ENCODE data around the gene NAA30.

NAA30 gene

GRCh38 chr14:57401501-57401900, 11.1 kb downstream of the NAA30 start:
- Histone ChIP-seq H2AFZ (ENCODE audit: low read depth, low read length, severe bottlenecking) (no peak overlapping the region), H3K9me2 (replicated peaks; ENCODE audit: insufficient read depth, low read length) (no peaks in the 10 kb centered on the region), H3K27ac (ENCODE audit: low read depth, low read length) (no peak overlapping the region), H3K36me3 (ENCODE audit: low read length) (peaks cover 18% of the 10 kb centered on the region), H3F3A (ENCODE audit: insufficient read depth) (no peaks in the 10 kb centered on the region), H3K27me3 (ENCODE audit: low read length) (no peaks in the 10 kb centered on the region), H3K4me2 (ENCODE audit: low read depth, low read length, poor library complexity, severe bottlenecking) (no peak overlapping the region), H4K20me1 (ENCODE audit: low read depth, low read length) (no peaks in the 10 kb centered on the region), H3K9ac (ENCODE audit: low read length) (no peak overlapping the region), H3K4me3 (ENCODE audit: insufficient read depth, low read length, poor library complexity, severe bottlenecking) (no peak overlapping the region), H3K9me3 (ENCODE audit: insufficient read depth, low read length) (no peaks in the 10 kb centered on the region), H3K79me2 (ENCODE audit: insufficient read depth, low read length) (no peaks in the 10 kb centered on the region; the same call in 1 of the 2 replicates)
- no peak for TF ChIP-seq CTCF (IDR thresholded peaks at IDR 0.05; ENCODE audit: insufficient read depth, low read length, poor library complexity, severe bottlenecking)
- no peak for TF ChIP-seq EZH2phosphoT487 (conservative IDR thresholded peaks at IDR 0.05; ENCODE audit: low read length)

- H2AFZ ChIP-seq (ENCODE audit: low read depth, low read length, severe bottlenecking) = no peak overlapping the region
These were observed 11.9 kb downstream of the NAA30 start for GRCh38 chr14:57402173-57402852.

DNA sequence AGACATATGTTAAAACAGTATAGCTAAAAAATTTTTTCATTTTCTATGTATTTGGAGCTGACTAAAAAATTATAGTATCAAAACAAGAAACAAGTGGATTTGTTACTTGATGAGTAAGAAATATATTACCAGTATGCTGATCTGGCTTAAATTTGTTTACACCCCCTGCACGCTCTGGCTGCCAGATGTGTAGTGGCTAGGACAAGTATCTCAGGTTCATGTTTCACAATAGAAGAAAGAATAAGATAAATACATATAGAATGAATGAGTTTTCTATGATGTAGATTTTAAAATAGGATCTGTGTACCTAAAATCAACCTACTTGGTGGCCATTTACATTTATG, 13.1 kb downstream of the NAA30 start:
- Histone ChIP-seq H3K36me3 (ENCODE audit: low read length) (peaks cover 15% of the 10 kb centered on the region), H3K27ac (ENCODE audit: low read depth, low read length) (no peak overlapping the region), H4K20me1 (ENCODE audit: low read depth, low read length) (no peaks in the 10 kb centered on the region), H3K9me2 (replicated peaks; ENCODE audit: insufficient read depth, low read length) (no peaks in the 10 kb centered on the region), H3K79me2 (ENCODE audit: insufficient read depth, low read length) (no peaks in the 10 kb centered on the region; the same call in 1 of the 2 replicates), H2AFZ (ENCODE audit: low read depth, low read length, severe bottlenecking) (no peak overlapping the region), H3K27me3 (ENCODE audit: low read length) (no peaks in the 10 kb centered on the region), H3K4me2 (ENCODE audit: low read depth, low read length, poor library complexity, severe bottlenecking) (no peak overlapping the region), H3K9me3 (ENCODE audit: insufficient read depth, low read length) (no peaks in the 10 kb centered on the region), H3K9ac (ENCODE audit: low read length) (no peak overlapping the region), H3K4me3 (ENCODE audit: insufficient read depth, low read length, poor library complexity, severe bottlenecking) (no peak overlapping the region), H3F3A (ENCODE audit: insufficient read depth) (no peaks in the 10 kb centered on the region)
- TF ChIP-seq EZH2phosphoT487 (conservative IDR thresholded peaks at IDR 0.05; ENCODE audit: low read length) = no peak
- no peak for TF ChIP-seq CTCF (IDR thresholded peaks at IDR 0.05; ENCODE audit: insufficient read depth, low read length, poor library complexity, severe bottlenecking)

More at GRCh38 chr14:57402173-57402852, 11.9 kb downstream of the NAA30 start:
- Histone ChIP-seq H3K36me3 (ENCODE audit: low read length) (peaks cover 15% of the 10 kb centered on the region), H3K27me3 (ENCODE audit: low read length) (no peaks in the 10 kb centered on the region), H3F3A (ENCODE audit: insufficient read depth) (no peaks in the 10 kb centered on the region), H3K27ac (ENCODE audit: low read depth, low read length) (no peak overlapping the region), H4K20me1 (ENCODE audit: low read depth, low read length) (no peaks in the 10 kb centered on the region), H3K9me3 (ENCODE audit: insufficient read depth, low read length) (no peaks in the 10 kb centered on the region), H3K9me2 (replicated peaks; ENCODE audit: insufficient read depth, low read length) (no peaks in the 10 kb centered on the region), H3K4me3 (ENCODE audit: insufficient read depth, low read length, poor library complexity, severe bottlenecking) (no peak overlapping the region), H3K9ac (ENCODE audit: low read length) (no peak overlapping the region), H3K79me2 (ENCODE audit: insufficient read depth, low read length) (no peaks in the 10 kb centered on the region; the same call in 1 of the 2 replicates), H3K4me2 (ENCODE audit: low read depth, low read length, poor library complexity, severe bottlenecking) (no peak overlapping the region)
- no peak for TF ChIP-seq EZH2phosphoT487 (conservative IDR thresholded peaks at IDR 0.05; ENCODE audit: low read length)
- TF ChIP-seq CTCF (IDR thresholded peaks at IDR 0.05; ENCODE audit: insufficient read depth, low read length, poor library complexity, severe bottlenecking) = no peak
